ENCODE data around the gene APOA5. TPM values are rescaled to one million over a fixed set of nuclear protein-coding genes. Genes with fewer than 3 reads are reported as not detected.
"Not testable (repeated sequence)": the region's sequence is repeated elsewhere in the genome, so short reads cannot be mapped to it uniquely, and the experiment has no call there.

Gene APOA5
- total RNA-seq, 5 donors from 2014 or later (not counting 1 experiment from before 2014, with no cell fraction given) = 0.19 to 0.85 TPM; not detected in 3

- POLR2A ChIA-PET = interaction anchor here in 1 of 2 donors (0.6 kb wide), 1 partner anchor 28 kb away, joined by 3 read pairs; no protein-coding TSS in a partner anchor
- H3K36me3 Mint-ChIP-seq; H3K4me3 ChIP-seq (ENCODE audit: control insufficient read depth in 1 of 2, extremely low read depth in 1 of 2, low read length in 1 of 2); ATAC-seq (replicated peaks in 1 of 4); H3K4me1 ChIP-seq (ENCODE audit: control insufficient read depth in 1 of 2, extremely low read depth in 1 of 2, insufficient read depth in 2 of 2, low read length in 2 of 2); H3K27me3 ChIP-seq (replicated peaks in 1 of 2; ENCODE audit: control insufficient read depth in 2 of 2, extremely low read depth in 1 of 2, insufficient read depth in 2 of 2, low read length in 1 of 2); H3K9me3 Mint-ChIP-seq; H3K9me3 ChIP-seq; DNase-seq; H3K27ac Mint-ChIP-seq; H3K4me1 Mint-ChIP-seq; H3K27me3 Mint-ChIP-seq; CTCF ChIA-PET; H3K4me3 Mint-ChIP-seq; H3K27ac ChIP-seq (ENCODE audit: low read length); H3K36me3 ChIP-seq (ENCODE audit: control insufficient read depth in 2 of 2, extremely low read depth in 1 of 2, insufficient read depth in 1 of 2, low read length in 1 of 2): not testable (repeated sequence)
Measured at GRCh38 chr11:116801662-116802061, 10.0 kb upstream of the APOA5 start.

- H3K9me3 ChIP-seq = no peaks in the 10 kb centered on the region
- H3K4me3 ChIP-seq (ENCODE audit: control insufficient read depth in 1 of 2, extremely low read depth in 1 of 2, low read length in 1 of 2) = no peak overlapping the region
- ChIA-PET POLR2A (no interaction called here), CTCF (interaction anchor here in 1 of 2 donors (0.9 kb wide), 1 partner anchor 11 kb away, joined by 4 read pairs; no protein-coding TSS in a partner anchor)
- Mint-ChIP-seq H3K36me3 (no peaks in the 10 kb centered on the region), H3K9me3 (no peaks in the 10 kb centered on the region), H3K4me3 (no peak overlapping the region), H3K27me3 (peaks cover 7 to 9% of the 10 kb centered on the region in 2 donors), H3K27ac (no peak overlapping the region), H3K4me1 (no peaks in the 10 kb centered on the region)
- WGBS (ENCODE audit: insufficient coverage) = no CpG with 5 or more reads among the region's 2 CpGs
- ATAC-seq (replicated peaks in 1 of 4) (no peak), DNase-seq (no peak)
- H3K27ac ChIP-seq (ENCODE audit: low read length) = no peak overlapping the region
- H3K4me1 ChIP-seq (ENCODE audit: control insufficient read depth in 1 of 2, extremely low read depth in 1 of 2, insufficient read depth in 2 of 2, low read length in 2 of 2) = no peaks in the 10 kb centered on the region
- H3K27me3 ChIP-seq (replicated peaks in 1 of 2; ENCODE audit: control insufficient read depth in 2 of 2, extremely low read depth in 1 of 2, insufficient read depth in 2 of 2, low read length in 1 of 2) = peaks cover 0 to 6% of the 10 kb centered on the region in 2 experiments
- H3K36me3 ChIP-seq (ENCODE audit: control insufficient read depth in 2 of 2, extremely low read depth in 1 of 2, insufficient read depth in 1 of 2, low read length in 1 of 2) = no peaks in the 10 kb centered on the region
Measured at GRCh38 chr11:116800610-116801009, 8.9 kb upstream of the APOA5 start.

GRCh38 chr11:116798368-116798767 lies 6.7 kb upstream of the APOA5 start:
- no peaks in the 10 kb centered on the region for H3K4me1 ChIP-seq (ENCODE audit: control insufficient read depth in 1 of 2, extremely low read depth in 1 of 2, insufficient read depth in 2 of 2, low read length in 2 of 2)
- POLR2A ChIA-PET = no interaction called here

GRCh38 chr11:116797816-116798215 lies 6.1 kb upstream of the APOA5 start:
- DNase-seq (no peak), ATAC-seq (replicated peaks in 1 of 4) (no peak)
- Mint-ChIP-seq H3K27ac (no peak overlapping the region), H3K27me3 (peaks cover 7 to 12% of the 10 kb centered on the region in 2 donors), H3K9me3 (no peaks in the 10 kb centered on the region), H3K4me3 (no peak overlapping the region), H3K36me3 (no peaks in the 10 kb centered on the region), H3K4me1 (peaks cover 0 to 2% (median 0%) of the 10 kb centered on the region in 3 donors)
- Histone ChIP-seq H3K27me3 (replicated peaks in 1 of 2; ENCODE audit: control insufficient read depth in 2 of 2, extremely low read depth in 1 of 2, insufficient read depth in 2 of 2, low read length in 1 of 2) (peaks cover 0 to 6% of the 10 kb centered on the region in 2 experiments), H3K36me3 (ENCODE audit: control insufficient read depth in 2 of 2, extremely low read depth in 1 of 2, insufficient read depth in 1 of 2, low read length in 1 of 2) (no peaks in the 10 kb centered on the region), H3K9me3 (no peaks in the 10 kb centered on the region), H3K4me3 (ENCODE audit: control insufficient read depth in 1 of 2, extremely low read depth in 1 of 2, low read length in 1 of 2) (no peak overlapping the region), H3K4me1 (ENCODE audit: control insufficient read depth in 1 of 2, extremely low read depth in 1 of 2, insufficient read depth in 2 of 2, low read length in 2 of 2) (no peaks in the 10 kb centered on the region), H3K27ac (ENCODE audit: low read length) (no peak overlapping the region)
- WGBS (ENCODE audit: insufficient coverage) = no CpG with 5 or more reads among the region's 5 CpGs
- CTCF ChIA-PET = interaction anchor here in 1 of 2 donors (0.7 kb wide), 1 partner anchor 1467 kb away, joined by 8 read pairs; no protein-coding TSS in a partner anchor
- POLR2A ChIA-PET = no interaction called here

More at GRCh38 chr11:116798368-116798767, 6.7 kb upstream of the APOA5 start:
- CTCF ChIA-PET = interaction anchor here (1.0 to 1.4 kb wide), 2 partner anchors 11 to 37 kb away, joined by 3 read pairs; partner anchors contain the start of gene ZPR1 (in 1 of the 2)
- Histone ChIP-seq H3K27me3 (replicated peaks in 1 of 2; ENCODE audit: control insufficient read depth in 2 of 2, extremely low read depth in 1 of 2, insufficient read depth in 2 of 2, low read length in 1 of 2) (peaks cover 0 to 6% of the 10 kb centered on the region in 2 experiments), H3K27ac (ENCODE audit: low read length) (no peak overlapping the region), H3K36me3 (ENCODE audit: control insufficient read depth in 2 of 2, extremely low read depth in 1 of 2, insufficient read depth in 1 of 2, low read length in 1 of 2) (no peaks in the 10 kb centered on the region), H3K9me3 (no peaks in the 10 kb centered on the region), H3K4me3 (ENCODE audit: control insufficient read depth in 1 of 2, extremely low read depth in 1 of 2, low read length in 1 of 2) (no peak overlapping the region)
- WGBS (ENCODE audit: insufficient coverage) = 71% methylated on average over 5 of the region's 5 CpGs
- Mint-ChIP-seq H3K27me3 (peaks cover 7 to 13% of the 10 kb centered on the region in 2 donors), H3K4me3 (no peak overlapping the region), H3K27ac (no peak overlapping the region), H3K9me3 (no peaks in the 10 kb centered on the region), H3K36me3 (no peaks in the 10 kb centered on the region), H3K4me1 (no peaks in the 10 kb centered on the region)
- ATAC-seq (replicated peaks in 1 of 4) = no peak
- no peak for DNase-seq

- DNase-seq = no peak
- Mint-ChIP-seq H3K4me3 (no peak overlapping the region), H3K9me3 (no peaks in the 10 kb centered on the region), H3K36me3 (no peaks in the 10 kb centered on the region), H3K27me3 (peaks cover 5 to 10% of the 10 kb centered on the region in 2 donors), H3K4me1 (peaks cover 0 to 3% (median under 1%) of the 10 kb centered on the region in 3 donors), H3K27ac (no peak overlapping the region)
- ChIA-PET CTCF (interaction anchor here in 1 of 2 donors (0.7 kb wide), 1 partner anchor 45 kb away, joined by 3 read pairs; no protein-coding TSS in a partner anchor), POLR2A (no interaction called here)
- Histone ChIP-seq H3K27me3 (replicated peaks in 1 of 2; ENCODE audit: control insufficient read depth in 2 of 2, extremely low read depth in 1 of 2, insufficient read depth in 2 of 2, low read length in 1 of 2) (peaks cover 0 to 4% of the 10 kb centered on the region in 2 experiments), H3K4me1 (ENCODE audit: control insufficient read depth in 1 of 2, extremely low read depth in 1 of 2, insufficient read depth in 2 of 2, low read length in 2 of 2) (peaks cover 0 to 3% of the 10 kb centered on the region in 2 experiments), H3K36me3 (ENCODE audit: control insufficient read depth in 2 of 2, extremely low read depth in 1 of 2, insufficient read depth in 1 of 2, low read length in 1 of 2) (no peaks in the 10 kb centered on the region), H3K4me3 (ENCODE audit: control insufficient read depth in 1 of 2, extremely low read depth in 1 of 2, low read length in 1 of 2) (no peak overlapping the region), H3K27ac (ENCODE audit: low read length) (no peak overlapping the region), H3K9me3 (no peaks in the 10 kb centered on the region)
- no CpG with 5 or more reads among the region's 1 CpG for WGBS (ENCODE audit: insufficient coverage)
- ATAC-seq (replicated peaks in 1 of 4) = no peak
Measured at GRCh38 chr11:116796548-116796947, 4.9 kb upstream of the APOA5 start.

GRCh38 chr11:116794851-116795250 lies 3.2 kb upstream of the APOA5 start:
- no peak overlapping the region for H3K27ac ChIP-seq (ENCODE audit: low read length)
- peaks cover 0 to 11% of the 10 kb centered on the region in 2 experiments for H3K27me3 ChIP-seq (replicated peaks in 1 of 2; ENCODE audit: control insufficient read depth in 2 of 2, extremely low read depth in 1 of 2, insufficient read depth in 2 of 2, low read length in 1 of 2)
- Mint-ChIP-seq H3K27ac (no peak overlapping the region), H3K4me1 (peaks cover 7 to 10% (median 10%) of the 10 kb centered on the region in 3 donors), H3K27me3 (peaks cover 1 to 4% of the 10 kb centered on the region in 2 donors), H3K4me3 (no peak overlapping the region), H3K36me3 (no peaks in the 10 kb centered on the region), H3K9me3 (no peaks in the 10 kb centered on the region)
- ChIA-PET CTCF (interaction anchor here in 1 of 2 donors (0.6 kb wide), 1 partner anchor 191 kb away, joined by 3 read pairs; no protein-coding TSS in a partner anchor), POLR2A (no interaction called here)
- DNase-seq = no peak
- 90% methylated on average over 2 of the region's 2 CpGs for WGBS (ENCODE audit: insufficient coverage)
- no peaks in the 10 kb centered on the region for H3K9me3 ChIP-seq
- H3K4me3 ChIP-seq (ENCODE audit: control insufficient read depth in 1 of 2, extremely low read depth in 1 of 2, low read length in 1 of 2) = no peak overlapping the region
- H3K4me1 ChIP-seq (ENCODE audit: control insufficient read depth in 1 of 2, extremely low read depth in 1 of 2, insufficient read depth in 2 of 2, low read length in 2 of 2) = peaks cover 0 to 13% of the 10 kb centered on the region in 2 experiments
- no peak for ATAC-seq (replicated peaks in 1 of 4)
- no peaks in the 10 kb centered on the region for H3K36me3 ChIP-seq (ENCODE audit: control insufficient read depth in 2 of 2, extremely low read depth in 1 of 2, insufficient read depth in 1 of 2, low read length in 1 of 2)

Data from T-cell (primary cell).